CD4-positive, CD25-positive, alpha-beta regulatory T cell (primary cell): ENCODE data around the gene NFATC2. TPM values are rescaled to one million over a fixed set of nuclear protein-coding genes. Genes with fewer than 3 reads are reported as not detected.

ENCODE experiments used
- ATAC-seq, 2 donors: fragments of 150-1000 bp; cut with Tn5 transposase; one replicate each; pipeline ENCODE4 v1.10.0; 2021; ENCODE audit warnings: low read depth in 2 of 2, moderate number of reproducible peaks in 2 of 2, moderate library complexity in 1 of 2
- DNase-seq, 3 donors: peaks; one replicate each; pipeline versions ENCODE4 v3.0.0 to v3.0.0-alpha.2; 2012 to 2022; ENCODE audit warnings: mixed read lengths in 1 of 3
- H3K27ac ChIP-seq: one replicate; pipeline ENCODE4 v1.7.0; 2013; ENCODE audit warnings: mild to moderate bottlenecking, low read length; ENCODE audit not compliant: insufficient read depth, poor library complexity, severe bottlenecking
- H3K27me3 ChIP-seq: one replicate; pipeline ENCODE4 v1.7.0; 2013; ENCODE audit warnings: low read length; ENCODE audit not compliant: control insufficient read depth, insufficient read depth
- H3K36me3 ChIP-seq: one replicate; pipeline ENCODE4 v1.7.0; 2013; ENCODE audit warnings: mild to moderate bottlenecking, low read length, moderate library complexity; ENCODE audit not compliant: control insufficient read depth, insufficient read depth
- H3K4me1 ChIP-seq: 2 replicates; pipeline ENCODE4 v1.7.0; 2013; ENCODE audit warnings: mild to moderate bottlenecking, low read length; ENCODE audit not compliant: insufficient read depth, control insufficient read depth, poor library complexity, severe bottlenecking
- H3K4me3 ChIP-seq: one replicate; pipeline ENCODE4 v1.7.0; 2013; ENCODE audit warnings: low read depth, mild to moderate bottlenecking, low read length, moderate library complexity
- H3K9me3 ChIP-seq, 2 experiments: 1 replicate in 1 of 2; 2 replicates in 1 of 2; pipeline ENCODE4 v1.7.0; 2013; ENCODE audit warnings: low read length in 2 of 2, mild to moderate bottlenecking in 1 of 2, moderate library complexity in 1 of 2; ENCODE audit not compliant: control insufficient read depth in 2 of 2
- H3K27ac Mint-ChIP-seq, 3 donors: one replicate each; pipeline ENCODE4 v1.8.0; 2020 to 2022; ENCODE audit warnings: mild to moderate bottlenecking in 3 of 3, mixed read lengths in 3 of 3, moderate library complexity in 2 of 3
- H3K27me3 Mint-ChIP-seq: one replicate; pipeline ENCODE4 v1.8.0; 2022; ENCODE audit warnings: mild to moderate bottlenecking, mixed read lengths
- H3K36me3 Mint-ChIP-seq: one replicate; pipeline ENCODE4 v1.8.0; 2020; ENCODE audit warnings: mixed read lengths
- H3K4me1 Mint-ChIP-seq, 4 donors: one replicate each; pipeline ENCODE4 v1.8.0; 2020 to 2022; ENCODE audit warnings: mixed read lengths in 4 of 4, mild to moderate bottlenecking in 1 of 4
- H3K4me3 Mint-ChIP-seq, 4 donors: one replicate each; pipeline ENCODE4 v1.8.0; 2020 to 2022; ENCODE audit warnings: mild to moderate bottlenecking in 4 of 4, mixed read lengths in 4 of 4, moderate library complexity in 3 of 4
- H3K9me3 Mint-ChIP-seq, 7 donors: one replicate each; pipeline ENCODE4 v1.8.0; 2020 to 2022; ENCODE audit warnings: mixed read lengths in 7 of 7, mild to moderate bottlenecking in 3 of 7, moderate library complexity in 2 of 7
- polyA plus RNA-seq, 4 donors: library from polyadenylated mRNA; unstranded; fragments of 300-500 nt; fragmentation: Illumina TruSeq; gene quantifications; one replicate each; pipeline ENCODE4 v1.2.3, GENCODE V29; 2021
- total RNA-seq: library from RNA; stranded (reverse); gene quantifications from one replicate; pipeline ENCODE4 v1.2.3, GENCODE V29; 2022

NFATC2 gene
- total and polyA plus RNA-seq, 5 donors from 2014 or later: 11.0 to 56.8 (median 14.2) TPM

DNA sequence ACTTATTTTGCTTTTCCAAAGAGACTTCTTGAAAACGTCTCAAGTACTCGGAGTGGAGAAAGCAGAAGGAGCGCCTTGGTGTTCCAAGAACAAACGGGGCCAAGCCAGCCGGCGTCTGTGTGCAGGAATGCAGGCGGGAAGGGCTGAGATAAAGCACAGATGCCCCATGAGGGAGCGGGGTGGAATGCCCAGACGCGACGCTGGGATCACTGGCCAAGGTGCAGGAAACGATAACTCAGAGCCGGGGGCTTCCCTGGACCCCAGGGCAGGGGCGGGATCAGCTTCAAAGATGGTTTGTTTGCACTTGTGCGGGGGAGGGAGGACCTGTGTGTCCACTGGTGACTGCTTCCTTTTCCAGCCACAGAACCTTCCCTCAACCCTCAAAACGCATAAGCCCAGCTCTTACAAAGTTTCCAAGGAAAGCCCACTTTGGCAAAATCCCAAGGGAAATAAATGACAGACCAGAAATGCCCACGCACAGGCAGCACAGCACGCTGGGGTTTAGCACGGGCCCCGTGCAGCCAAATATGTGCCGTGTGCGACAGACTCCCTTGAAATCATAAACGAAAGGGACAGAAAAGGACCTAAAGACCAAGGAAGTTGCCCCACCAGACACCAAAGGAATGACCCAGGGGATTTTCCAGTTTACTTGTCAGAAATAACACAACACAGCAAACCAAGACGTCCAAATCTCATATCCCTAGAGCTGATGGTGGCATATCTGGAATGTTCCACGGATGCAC, 113.9 kb downstream of the NFATC2 start:
- Mint-ChIP-seq H3K9me3 (no peaks in the 10 kb centered on the region), H3K27ac (peak overlapping the region in 1 of 3 donors; percentile 84), H3K4me1 (peaks cover 19 to 47% (median 39%) of the 10 kb centered on the region in 4 donors), H3K27me3 (no peaks in the 10 kb centered on the region), H3K36me3 (peaks cover 42% of the 10 kb centered on the region), H3K4me3 (no peak overlapping the region)
- H3K36me3 ChIP-seq: peaks cover 64% of the 10 kb centered on the region
- H3K27ac ChIP-seq: no peak overlapping the region
- DNase-seq (no peak), ATAC-seq (no peak)
- H3K9me3 ChIP-seq: no peaks in the 10 kb centered on the region
- H3K4me3 ChIP-seq: no peak overlapping the region
- peaks cover 32% of the 10 kb centered on the region for H3K4me1 ChIP-seq
- H3K27me3 ChIP-seq: no peaks in the 10 kb centered on the region

DNA sequence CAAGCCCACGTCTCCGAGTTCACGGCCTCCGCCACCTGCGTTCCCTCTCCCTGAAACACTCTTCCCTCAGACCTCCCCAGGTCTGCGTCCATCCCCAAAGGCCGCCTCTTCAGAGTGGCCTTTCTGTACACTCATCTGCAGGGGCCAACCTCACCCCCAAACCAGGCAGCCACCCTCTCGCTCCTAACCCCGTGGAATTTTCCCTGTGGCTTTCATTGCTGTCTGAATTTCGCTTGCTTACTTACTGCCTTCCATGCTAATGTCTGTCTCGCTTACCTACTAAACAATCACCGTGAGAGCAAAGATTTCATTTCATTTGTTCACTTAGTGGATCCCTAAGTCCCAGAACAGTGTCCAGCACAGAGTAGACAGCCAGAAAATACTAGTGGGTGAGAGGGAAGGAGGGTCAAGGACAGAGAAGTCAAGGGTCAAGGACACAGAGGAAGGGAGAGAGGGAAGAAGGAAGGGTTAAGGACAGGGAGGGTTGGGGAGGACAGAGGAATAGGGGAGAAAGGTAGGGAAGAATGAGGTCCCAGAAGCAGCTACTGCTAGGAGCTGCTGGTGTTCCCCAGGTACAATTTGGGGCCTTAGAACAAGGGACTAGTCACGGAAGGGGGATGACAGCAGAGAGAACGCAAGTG, 114.7 kb downstream of the NFATC2 start:
- H3K27ac ChIP-seq: no peak overlapping the region
- peaks cover 36% of the 10 kb centered on the region for H3K4me1 ChIP-seq
- DNase-seq (no peak), ATAC-seq (no peak)
- no peaks in the 10 kb centered on the region for H3K27me3 ChIP-seq
- Mint-ChIP-seq H3K9me3 (no peaks in the 10 kb centered on the region), H3K4me1 (peaks cover 21 to 48% (median 37%) of the 10 kb centered on the region in 4 donors), H3K27ac (peak overlapping the region; percentile 59 to 94 (median 84)), H3K27me3 (no peaks in the 10 kb centered on the region), H3K4me3 (peak overlapping the region in 2 of 4 donors; percentile 48 to 84), H3K36me3 (peaks cover 34% of the 10 kb centered on the region)
- H3K36me3 ChIP-seq: peaks cover 59% of the 10 kb centered on the region
- H3K9me3 ChIP-seq: no peaks in the 10 kb centered on the region
- no peak overlapping the region for H3K4me3 ChIP-seq

DNA sequence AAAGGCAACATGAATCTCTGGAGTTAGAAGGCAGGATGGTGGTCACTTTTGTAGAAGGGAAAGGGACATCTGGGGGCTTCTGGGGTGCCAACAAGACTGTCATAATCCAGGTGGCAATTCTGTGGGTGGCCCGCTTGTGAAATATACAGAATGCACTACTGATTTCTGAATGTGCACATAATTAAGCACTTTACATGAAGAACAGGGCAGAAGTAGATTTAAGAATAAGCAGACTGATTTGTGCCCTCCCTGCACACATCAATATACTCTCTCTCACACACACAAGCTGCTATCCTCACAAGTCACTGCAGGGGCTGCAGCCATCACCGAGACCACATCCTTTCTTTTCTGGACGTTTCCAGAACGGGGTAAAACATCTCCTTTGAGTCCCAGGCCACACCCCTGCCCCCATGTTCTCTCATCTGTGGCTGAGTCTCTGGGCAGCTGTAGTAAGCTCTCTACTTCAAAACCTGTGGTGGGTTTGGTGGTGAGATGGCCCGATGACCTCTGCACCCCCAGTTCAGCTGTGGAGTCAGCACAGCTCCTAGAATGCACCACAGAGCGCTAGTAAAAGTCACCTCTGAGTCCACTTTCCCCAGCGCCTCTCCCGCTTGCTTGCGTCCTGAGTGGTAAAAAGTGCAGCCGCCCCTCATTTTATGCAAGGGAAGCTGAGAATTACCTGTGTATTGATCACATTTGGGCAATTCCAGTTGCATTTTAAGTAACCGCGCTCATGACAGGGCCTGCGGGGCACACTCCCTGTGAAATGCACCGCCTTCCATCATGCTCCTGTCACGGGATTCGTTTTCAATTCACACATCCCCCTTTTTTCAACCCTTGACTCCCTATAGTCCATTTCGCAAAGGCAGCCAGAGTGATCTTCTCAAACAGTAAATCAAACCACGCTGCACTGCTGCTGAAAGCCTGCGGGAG, 115.5 kb downstream of the NFATC2 start:
- no peaks in the 10 kb centered on the region for H3K27me3 ChIP-seq
- H3K4me1 ChIP-seq: peaks cover 36% of the 10 kb centered on the region
- ATAC-seq (no peak), DNase-seq (no peak)
- no peaks in the 10 kb centered on the region for H3K9me3 ChIP-seq
- H3K4me3 ChIP-seq: no peak overlapping the region
- Mint-ChIP-seq H3K9me3 (no peaks in the 10 kb centered on the region), H3K36me3 (peaks cover 28% of the 10 kb centered on the region), H3K27ac (peak overlapping the region; percentile 68 to 84 (median 77)), H3K27me3 (no peaks in the 10 kb centered on the region), H3K4me3 (peak overlapping the region in 1 of 4 donors; percentile 34), H3K4me1 (peaks cover 21 to 54% (median 41%) of the 10 kb centered on the region in 4 donors)
- peaks cover 51% of the 10 kb centered on the region for H3K36me3 ChIP-seq
- no peak overlapping the region for H3K27ac ChIP-seq

DNA sequence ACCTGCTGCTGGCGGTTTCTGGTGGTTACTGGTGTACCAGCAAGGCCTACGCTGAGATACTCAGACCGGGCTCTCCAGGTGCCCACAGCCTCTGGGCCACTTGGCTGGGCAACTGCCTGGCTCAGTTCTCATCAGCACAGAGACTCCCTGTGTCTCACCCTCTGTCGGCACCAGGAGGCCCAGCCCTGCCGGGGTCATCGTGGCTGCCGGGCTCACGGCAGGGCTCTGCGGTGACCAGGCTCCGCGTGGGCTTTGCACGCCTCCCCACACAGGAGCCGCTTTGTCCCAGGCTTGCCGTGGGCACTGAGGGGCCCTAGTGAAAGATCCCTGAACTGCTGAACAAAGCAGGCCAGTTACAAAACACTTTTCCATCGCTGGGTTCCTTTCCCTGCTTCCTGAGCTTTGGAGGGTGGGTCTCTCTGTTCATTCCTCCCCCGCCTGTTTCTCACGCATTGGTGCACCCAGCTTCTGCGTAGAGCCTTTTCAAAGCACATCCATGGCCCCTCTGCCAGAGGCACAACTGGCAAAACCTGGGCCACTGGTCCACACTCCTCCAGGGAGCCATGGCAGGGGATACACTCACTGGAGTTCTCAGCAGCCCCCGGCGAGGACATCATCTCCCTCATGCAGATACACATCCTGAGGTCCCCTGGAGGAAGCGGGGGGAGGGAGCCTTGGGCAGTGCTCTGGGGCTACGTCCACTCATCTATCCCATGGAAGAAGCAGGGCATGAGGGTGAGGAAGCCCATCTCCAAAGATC, 117.0 kb downstream of the NFATC2 start:
- Mint-ChIP-seq H3K4me1 (peaks cover 24 to 55% (median 41%) of the 10 kb centered on the region in 4 donors), H3K27ac (peak overlapping the region; percentile 69 to 84 (median 76)), H3K36me3 (peaks cover 25% of the 10 kb centered on the region), H3K4me3 (peak overlapping the region in 2 of 4 donors; percentile 6 to 16), H3K9me3 (no peaks in the 10 kb centered on the region), H3K27me3 (no peaks in the 10 kb centered on the region)
- DNase-seq (no peak), ATAC-seq (peak; percentile 19 to 24)
- Histone ChIP-seq H3K4me3 (no peak overlapping the region), H3K36me3 (peaks cover 49% of the 10 kb centered on the region), H3K27me3 (no peaks in the 10 kb centered on the region), H3K9me3 (no peaks in the 10 kb centered on the region), H3K27ac (peak overlapping the region; percentile 66), H3K4me1 (peaks cover 36% of the 10 kb centered on the region)

DNA sequence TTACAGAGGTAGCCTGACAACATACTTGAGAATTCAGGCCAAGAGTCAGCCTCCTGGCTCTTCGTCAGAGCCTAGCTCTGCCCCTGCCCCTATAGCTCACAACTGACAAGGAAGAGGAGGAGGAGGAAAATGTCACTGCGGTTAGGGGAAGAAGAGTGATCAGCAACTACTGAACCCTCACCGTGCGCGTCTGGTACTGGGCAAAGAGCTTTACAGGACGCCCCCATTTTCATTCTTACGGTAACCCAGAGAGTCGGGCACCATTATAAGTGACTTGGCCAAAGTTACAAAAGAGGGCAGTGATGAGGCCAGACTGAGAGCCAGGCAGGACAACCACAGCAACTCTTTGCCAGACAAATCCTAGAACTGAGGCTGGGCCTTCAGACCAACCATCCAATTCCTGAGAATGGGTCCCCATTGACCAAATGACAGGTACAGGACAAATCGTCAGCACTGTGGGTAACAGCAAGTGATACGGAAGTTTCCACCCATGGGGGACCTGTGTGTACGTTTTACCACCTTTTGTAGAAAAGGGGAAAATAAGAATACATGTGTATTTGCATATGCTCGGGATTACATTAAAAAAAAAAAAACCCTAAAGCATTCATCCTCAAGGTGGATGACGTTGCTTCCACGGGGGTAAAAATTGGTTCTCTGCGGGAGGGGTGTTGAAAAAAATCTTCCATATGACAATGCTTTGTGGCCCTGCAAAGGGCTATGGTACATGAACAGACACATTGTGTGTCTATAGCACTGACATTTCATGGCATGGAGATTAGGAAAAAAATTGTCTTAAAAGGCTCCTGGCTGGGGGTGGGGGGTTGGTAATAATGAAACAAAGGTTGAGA, 118.0 kb downstream of the NFATC2 start:
- H3K27me3 Mint-ChIP-seq: no peaks in the 10 kb centered on the region
- Histone ChIP-seq H3K4me1 (peaks cover 36% of the 10 kb centered on the region), H3K4me3 (peak overlapping the region; percentile 71), H3K27me3 (no peaks in the 10 kb centered on the region), H3K27ac (peak overlapping the region; percentile 66), H3K9me3 (no peaks in the 10 kb centered on the region), H3K36me3 (peaks cover 49% of the 10 kb centered on the region)
- DNase-seq: no peak
- peak overlapping the region; percentile 6 to 86 (median 61) for H3K4me3 Mint-ChIP-seq
- peaks cover 23% of the 10 kb centered on the region for H3K36me3 Mint-ChIP-seq
- H3K9me3 Mint-ChIP-seq: no peaks in the 10 kb centered on the region
- ATAC-seq: peak; percentile 6 to 33
- H3K27ac Mint-ChIP-seq: peak overlapping the region; percentile 84 to 98 (median 97)
- H3K4me1 Mint-ChIP-seq: peaks cover 34 to 64% (median 50%) of the 10 kb centered on the region in 4 donors

DNA sequence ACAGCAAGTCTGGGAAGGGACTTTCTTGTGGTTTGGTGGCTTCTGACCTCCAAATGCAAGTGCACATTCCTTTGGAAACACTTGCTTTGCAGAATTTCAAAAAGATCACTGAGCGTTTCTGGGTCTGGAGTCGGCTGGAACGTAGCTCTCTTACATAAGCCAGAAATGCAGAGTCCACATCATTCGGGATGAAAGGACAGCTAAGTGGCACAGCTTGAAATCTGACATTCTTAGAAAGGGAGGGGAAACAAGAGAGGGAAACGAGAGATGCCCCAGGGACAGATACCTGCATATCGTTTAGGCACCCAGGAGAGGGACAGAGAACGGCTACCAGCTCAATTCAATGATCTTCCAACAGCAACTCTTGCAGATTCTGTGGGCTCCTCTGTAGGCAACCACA, 118.7 kb downstream of the NFATC2 start:
- H3K27me3 ChIP-seq: no peaks in the 10 kb centered on the region
- peaks cover 36% of the 10 kb centered on the region for H3K4me1 ChIP-seq
- H3K4me3 ChIP-seq: peak overlapping the region; percentile 71
- DNase-seq (no peak), ATAC-seq (no peak)
- Mint-ChIP-seq H3K4me1 (peaks cover 35 to 65% (median 53%) of the 10 kb centered on the region in 4 donors), H3K4me3 (peak overlapping the region; percentile 6 to 86 (median 61)), H3K36me3 (peaks cover 24% of the 10 kb centered on the region), H3K27ac (peak overlapping the region; percentile 84 to 98 (median 97)), H3K27me3 (no peaks in the 10 kb centered on the region), H3K9me3 (no peaks in the 10 kb centered on the region)
- peak overlapping the region; percentile 66 for H3K27ac ChIP-seq
- H3K9me3 ChIP-seq: no peaks in the 10 kb centered on the region
- H3K36me3 ChIP-seq: peaks cover 43% of the 10 kb centered on the region
